Measurements from ENCODE around the gene DFFA. TPM values are rescaled to one million over a fixed set of nuclear protein-coding genes. Genes with fewer than 3 reads are reported as not detected.

The DFFA gene
- total and polyA plus RNA-seq, 9 of the 15 experiments (the other 6 are each of a cell fraction or from before 2014, with no cell fraction given) = 39.6 to 74.8 (median 59.2) TPM

DNA sequence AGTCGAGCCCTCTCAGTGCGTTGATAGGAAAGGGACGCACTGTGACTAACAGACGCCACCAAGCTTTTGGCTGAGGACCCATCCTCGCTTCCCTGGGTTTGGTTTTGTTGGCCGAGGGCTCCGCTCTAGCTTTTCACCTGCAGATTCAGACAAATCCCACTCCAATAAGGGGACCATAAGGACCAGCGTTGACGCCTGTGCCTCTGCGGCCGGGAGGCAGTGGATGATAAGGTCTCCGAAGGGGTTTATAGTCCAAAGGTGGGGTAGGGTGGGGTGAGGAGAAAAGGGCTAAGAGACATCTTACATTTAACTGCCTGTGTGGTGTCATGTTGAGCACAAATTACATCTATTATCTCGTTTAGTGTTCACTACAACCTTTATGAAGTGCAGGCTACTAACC is 3.2 kb upstream of the DFFA start:
- WGBS (ENCODE audit: insufficient coverage, low coverage, missing lambda C conversion rate) = under 1% methylated on average over 13 of the region's 13 CpGs
- Histone ChIP-seq H4K20me1 (replicated peaks; ENCODE audit: control insufficient read depth, insufficient read depth, low read length) (no peaks in the 10 kb centered on the region), H3K27ac (ENCODE audit: extremely low read depth, low read depth, low read length) (peak overlapping the region; percentile 90), H3K9me1 (ENCODE audit: control insufficient read depth, insufficient read depth, low read length) (no peaks in the 10 kb centered on the region), H3K9me3 (replicated peaks; ENCODE audit: control insufficient read depth, insufficient read depth, low read depth, low read length) (no peaks in the 10 kb centered on the region), H3K9ac (ENCODE audit: insufficient read depth in 1 of 2, low read depth in 2 of 2, low read length in 2 of 2) (peak overlapping the region; percentile 82 to 98), H3K4me1 (replicated peaks in 1 of 2; ENCODE audit: control insufficient read depth in 2 of 2, insufficient read depth in 2 of 2, low read length in 2 of 2) (peaks cover 24 to 31% of the 10 kb centered on the region in 2 experiments; a peak in 4 of 5 replicates), H3K36me3 (ENCODE audit: control insufficient read depth, insufficient read depth, low read length) (peaks cover 22% of the 10 kb centered on the region), H2AFZ (ENCODE audit: low read depth, low read length) (peak overlapping the region; percentile 84), H3K27me3 (ENCODE audit: control insufficient read depth in 2 of 2, insufficient read depth in 2 of 2, low read length in 2 of 2) (no peaks in the 10 kb centered on the region), H3K79me2 (ENCODE audit: control insufficient read depth, insufficient read depth, low read length) (peaks cover 68% of the 10 kb centered on the region), H3K4me2 (ENCODE audit: insufficient read depth, low read length) (peak overlapping the region; percentile 84), H3K4me3 (peak overlapping the region; percentile 72)
- intact Hi-C loops (cut with micrococcal nuclease) = loop anchor here (2.0 kb wide), 1 partner anchor 19 kb away; no protein-coding TSS in a partner anchor
- FAIRE-seq (peak; percentile 48), DNase-seq (ENCODE audit: extremely low read depth in 1 of 4, low spot score in 3 of 4) (peak in 2 of 4 experiments; percentile 40 to 61), ATAC-seq (peak; percentile 0; the same call in 1 of the 3 replicates)
- in situ Hi-C loops (cut with MboI) = no loop called here
- ChIA-PET POLR2A (interaction anchor here (0.6 to 0.9 kb wide), 6 partner anchors 9 to 159 kb away, joined by 3 to 4 read pairs (median 3); partner anchors contain the start of gene CENPS), CTCF (ENCODE audit: low intra/inter-chr PET ratio) (no interaction called here)
- BruUV-seq (replicated peaks) = no TSS peak
- TF ChIP-seq, protein P1, sequence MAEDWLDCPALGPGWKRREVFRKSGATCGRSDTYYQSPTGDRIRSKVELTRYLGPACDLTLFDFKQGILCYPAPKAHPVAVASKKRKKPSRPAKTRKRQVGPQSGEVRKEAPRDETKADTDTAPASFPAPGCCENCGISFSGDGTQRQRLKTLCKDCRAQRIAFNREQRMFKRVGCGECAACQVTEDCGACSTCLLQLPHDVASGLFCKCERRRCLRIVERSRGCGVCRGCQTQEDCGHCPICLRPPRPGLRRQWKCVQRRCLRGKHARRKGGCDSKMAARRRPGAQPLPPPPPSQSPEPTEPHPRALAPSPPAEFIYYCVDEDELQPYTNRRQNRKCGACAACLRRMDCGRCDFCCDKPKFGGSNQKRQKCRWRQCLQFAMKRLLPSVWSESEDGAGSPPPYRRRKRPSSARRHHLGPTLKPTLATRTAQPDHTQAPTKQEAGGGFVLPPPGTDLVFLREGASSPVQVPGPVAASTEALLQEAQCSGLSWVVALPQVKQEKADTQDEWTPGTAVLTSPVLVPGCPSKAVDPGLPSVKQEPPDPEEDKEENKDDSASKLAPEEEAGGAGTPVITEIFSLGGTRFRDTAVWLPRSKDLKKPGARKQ (CRISPR knock-in tag; IDR thresholded peaks at IDR 0.05) = no peak
- TF ChIP-seq SIN3A (IDR thresholded peaks at IDR 0.05; ENCODE audit: borderline replicate concordance in 2 of 2, control insufficient read depth in 1 of 2, low read depth in 2 of 2, low read length in 2 of 2) (no peak), NFXL1 (CRISPR knock-in tag; IDR thresholded peaks at IDR 0.05) (no peak), CBX2 (IDR thresholded peaks at IDR 0.05; ENCODE audit: insufficient read depth, low read length, poor library complexity, severe bottlenecking) (no peak), ZNF212 (CRISPR knock-in tag; IDR thresholded peaks at IDR 0.05) (no peak), ZNF274 (IDR thresholded peaks at IDR 0.05; ENCODE audit: borderline replicate concordance, low read depth, low read length) (no peak), VEZF1 (CRISPR knock-in tag; IDR thresholded peaks at IDR 0.05) (no peak), SRSF7 (optimal IDR thresholded peaks at IDR 0.05; ENCODE audit: low read depth, low read length) (no peak), EP400 (IDR thresholded peaks at IDR 0.05) (no peak), CBFB (CRISPR knock-in tag; IDR thresholded peaks at IDR 0.05) (no peak), ZNF239 (CRISPR knock-in tag; IDR thresholded peaks at IDR 0.05) (peak; percentile 78; the same call in 1 of the 2 replicates), SMAD4 (CRISPR knock-in tag; conservative IDR thresholded peaks at IDR 0.05) (no peak), ZNF140 (CRISPR knock-in tag; IDR thresholded peaks at IDR 0.05) (no peak), GATA2 (CRISPR knock-in tag; IDR thresholded peaks at IDR 0.05) (no peak), ARID2 (IDR thresholded peaks at IDR 0.05) (no peak), HEY1 (CRISPR knock-in tag; IDR thresholded peaks at IDR 0.05; ENCODE audit: borderline replicate concordance) (no peak), BCL6 (CRISPR knock-in tag; IDR thresholded peaks at IDR 0.05) (no peak), ZFP91 (CRISPR knock-in tag; IDR thresholded peaks at IDR 0.05) (no peak)
- TF ChIP-seq, protein P2, sequence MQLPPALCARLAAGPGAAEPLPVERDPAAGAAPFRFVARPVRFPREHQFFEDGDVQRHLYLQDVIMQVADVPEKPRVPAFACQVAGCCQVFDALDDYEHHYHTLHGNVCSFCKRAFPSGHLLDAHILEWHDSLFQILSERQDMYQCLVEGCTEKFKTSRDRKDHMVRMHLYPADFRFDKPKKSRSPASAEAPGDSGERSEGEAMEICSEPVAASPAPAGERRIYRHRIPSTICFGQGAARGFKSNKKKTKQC (CRISPR knock-in tag; IDR thresholded peaks at IDR 0.05) = no peak

Data from K562 (cell line).